NCI-H2081 (cell line): ENCODE data around the gene ERC2.

ENCODE experiments used
- DNase-seq, 2 experiments: peaks; one replicate each; lab custom pipeline; 2025; lab: John Stamatoyannopoulos, UW

ERC2 gene

DNA sequence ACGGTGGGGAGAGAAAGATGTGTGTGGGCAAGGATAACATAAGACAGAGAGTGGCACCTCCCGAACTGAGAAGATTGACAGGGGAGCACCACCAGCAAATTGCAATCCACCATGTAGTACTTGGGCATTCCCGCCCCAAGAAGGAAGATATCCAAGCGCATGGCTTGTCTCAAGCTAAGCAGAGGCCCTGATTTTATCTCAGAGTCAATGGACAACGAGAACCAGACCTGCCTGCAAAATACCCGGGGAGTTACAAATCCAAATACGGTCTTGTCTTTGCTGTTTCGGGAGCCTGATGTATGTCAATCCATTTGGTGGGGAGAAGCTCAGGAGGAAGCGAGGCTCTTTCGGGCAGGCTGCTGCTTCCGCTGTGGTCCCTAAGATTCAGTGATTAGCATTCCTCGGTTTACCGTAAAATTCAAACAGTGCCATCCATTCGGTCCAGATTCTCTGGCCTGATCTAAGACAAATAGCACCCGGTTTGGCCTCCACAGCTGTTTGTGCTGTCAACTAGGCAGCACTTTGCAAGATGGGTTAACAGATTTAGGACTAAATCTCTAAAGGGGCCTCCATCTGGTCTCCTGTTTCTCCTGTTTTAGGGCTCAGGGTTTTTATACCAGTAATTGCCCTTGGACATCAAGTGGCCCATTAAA, 883.4 kb downstream of the ERC2 start:
- no peak for DNase-seq

DNA sequence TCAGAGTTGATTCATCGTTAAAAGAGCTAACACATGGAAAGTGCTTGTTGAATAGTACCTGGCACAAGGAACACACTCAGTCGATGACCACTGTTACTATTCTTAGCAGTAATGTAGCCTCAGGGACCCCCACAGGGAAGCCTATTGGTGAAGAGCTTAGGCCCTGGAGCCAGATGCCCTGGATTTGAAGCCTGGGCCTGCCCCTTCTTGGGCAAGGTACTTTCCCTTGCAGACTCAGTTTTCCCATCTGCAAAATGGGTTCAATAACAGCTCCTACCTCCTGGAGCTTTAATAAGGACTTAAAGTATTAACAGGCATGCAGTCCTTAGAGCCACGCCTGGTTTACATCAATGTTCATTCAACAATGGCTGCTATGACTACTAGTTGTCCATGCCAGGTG, 884.2 kb downstream of the ERC2 start:
- DNase-seq = no peak

DNA sequence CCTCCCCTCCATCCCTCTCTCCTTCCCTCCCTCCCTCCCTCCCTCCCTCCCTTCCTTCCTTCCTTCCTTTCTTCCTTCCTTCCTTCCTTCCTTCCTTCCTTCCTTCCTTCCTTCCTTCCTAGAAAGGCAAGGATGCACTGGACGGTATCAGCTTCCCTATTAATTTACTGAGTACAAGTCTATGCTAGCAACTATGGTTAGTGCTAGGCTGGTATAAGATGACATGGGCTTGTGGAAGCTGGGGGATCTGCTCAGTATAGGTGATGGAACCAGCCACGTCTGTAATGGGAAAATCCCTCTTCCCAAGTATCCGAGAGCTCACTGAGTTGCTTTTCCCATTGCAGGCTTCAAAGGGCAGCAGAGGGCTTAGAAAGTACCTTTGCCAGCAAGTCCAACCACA, 884.8 kb downstream of the ERC2 start:
- no peak for DNase-seq

DNA sequence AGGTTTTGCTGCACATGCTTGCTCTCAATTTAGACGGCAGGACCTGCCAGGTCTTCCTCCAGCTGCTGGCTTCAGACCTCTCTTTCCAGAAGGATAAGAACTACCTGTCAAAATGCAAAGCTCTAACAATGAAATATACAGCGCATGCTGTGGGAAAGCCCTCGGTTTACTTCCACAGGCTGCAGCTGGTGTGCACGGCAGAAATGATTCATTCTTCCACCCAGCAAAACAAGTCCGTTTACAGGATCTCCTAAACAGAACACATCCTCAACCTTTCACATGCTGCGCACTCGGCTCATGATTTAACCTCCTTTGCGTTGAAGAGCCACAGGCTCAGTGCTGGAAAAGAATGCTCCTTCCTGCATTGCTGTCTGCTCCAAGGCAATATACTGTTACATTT, 888.8 kb downstream of the ERC2 start:
- peak; percentile 60 to 84 for DNase-seq

GRCh38 chr3:55576621-55577388, 891.5 kb downstream of the ERC2 start:
- DNase-seq = no peak

- no peak for DNase-seq
Measured at GRCh38 chr3:55574671-55575070, 893.6 kb downstream of the ERC2 start.

- DNase-seq = no peak
Measured at GRCh38 chr3:55572816-55573215, 895.5 kb downstream of the ERC2 start.

DNA sequence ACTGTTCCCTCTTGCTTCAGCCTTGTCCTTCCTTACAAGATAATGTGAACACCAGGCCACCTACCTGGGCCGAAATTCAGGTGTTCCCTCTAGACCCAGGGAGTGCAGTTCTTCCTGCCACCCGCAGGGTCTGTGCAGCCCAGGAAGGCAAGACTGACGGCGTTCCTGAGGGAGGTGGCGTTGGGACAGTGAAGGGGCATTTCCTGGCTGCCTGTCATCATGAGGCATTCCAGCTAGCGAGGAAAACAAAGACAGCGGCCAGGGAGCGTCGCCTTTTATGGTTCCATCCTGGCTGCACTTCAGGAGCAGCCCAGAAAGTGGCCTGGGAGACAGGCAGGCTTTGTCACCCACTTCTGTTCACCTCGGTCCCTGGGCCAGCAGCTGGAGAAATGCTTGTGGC, 896.4 kb downstream of the ERC2 start:
- DNase-seq = peak in 1 of 2 experiments; percentile 2

DNA sequence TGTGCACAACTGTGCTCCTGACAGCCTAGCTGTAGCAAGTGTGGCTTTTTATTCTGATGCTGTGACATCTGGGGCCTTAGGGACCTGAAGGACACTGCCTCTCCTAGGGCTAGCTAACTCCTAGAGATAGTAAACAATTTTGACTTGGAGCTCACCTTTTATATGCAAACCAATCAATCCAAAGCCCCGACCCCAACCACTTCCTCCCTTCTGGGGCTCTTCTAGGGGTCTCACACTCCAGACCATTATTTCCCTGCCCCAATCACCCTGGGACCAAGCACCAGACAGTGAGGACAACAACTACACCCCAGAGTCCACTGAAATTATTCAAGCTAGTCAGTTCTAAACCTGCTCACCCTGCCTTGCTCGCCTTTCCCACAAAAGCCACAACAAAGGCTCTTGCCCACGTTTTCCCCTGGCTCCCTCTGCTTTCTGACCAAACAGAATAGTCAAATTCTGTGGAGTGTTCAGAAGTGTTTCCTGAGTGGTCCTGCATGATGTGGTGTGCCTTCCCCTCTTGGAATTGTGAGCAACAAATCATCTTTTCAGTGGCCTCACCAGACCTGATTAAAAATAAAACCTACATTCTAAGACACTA, 897.0 kb downstream of the ERC2 start:
- no peak for DNase-seq

DNA sequence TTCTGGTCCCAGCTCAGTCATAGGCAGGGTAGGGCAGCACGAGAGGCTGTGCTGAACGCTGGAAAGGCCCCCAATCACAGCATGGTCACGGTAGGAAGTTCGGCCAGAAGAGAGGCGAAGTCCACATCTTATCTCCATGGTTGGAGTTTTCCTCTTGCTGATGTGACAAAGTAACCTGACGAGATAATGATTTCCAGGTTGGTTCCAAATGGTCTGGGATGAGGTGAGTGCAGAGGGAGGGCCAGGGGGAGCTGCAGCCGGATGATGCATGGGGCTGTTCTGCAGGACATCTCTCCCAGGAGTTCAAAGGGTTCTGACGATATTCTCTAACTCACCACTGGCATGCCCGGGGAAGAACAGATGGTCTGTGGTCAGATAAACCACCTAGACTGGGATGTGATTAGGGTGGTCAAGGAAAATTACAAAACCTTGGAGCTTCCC, 898.0 kb downstream of the ERC2 start:
- no peak for DNase-seq

- DNase-seq = no peak
Measured at GRCh38 chr3:55569033-55569599, 899.2 kb downstream of the ERC2 start.

DNA sequence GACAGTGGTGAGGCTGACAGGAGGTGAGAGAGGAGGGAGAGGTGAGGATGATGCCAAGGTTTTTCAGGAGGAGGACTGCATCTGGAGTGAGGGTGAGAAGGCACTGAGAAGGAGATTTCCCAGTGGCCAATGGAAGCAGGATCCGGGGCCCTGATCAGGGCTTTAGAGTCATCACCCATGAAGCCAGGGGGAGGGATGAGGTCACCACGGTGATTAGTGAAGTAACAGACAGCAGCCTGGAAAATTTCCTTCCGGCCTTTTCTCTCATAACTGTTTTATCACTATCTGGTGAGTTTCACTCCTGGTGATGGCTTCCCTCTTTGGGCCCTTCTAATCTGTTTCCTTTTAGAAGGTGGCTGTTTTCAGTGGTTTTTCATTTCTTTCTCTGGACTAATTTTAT, 900.7 kb downstream of the ERC2 start:
- no peak for DNase-seq

GRCh38 chr3:55567121-55567520, 901.1 kb downstream of the ERC2 start:
- no peak for DNase-seq

- no peak for DNase-seq
Measured at GRCh38 chr3:55565521-55565920, 902.7 kb downstream of the ERC2 start.

- DNase-seq = no peak
Measured at GRCh38 chr3:55564726-55565125, 903.5 kb downstream of the ERC2 start.

GRCh38 chr3:55562700-55563099, 905.6 kb downstream of the ERC2 start:
- no peak for DNase-seq

DNA sequence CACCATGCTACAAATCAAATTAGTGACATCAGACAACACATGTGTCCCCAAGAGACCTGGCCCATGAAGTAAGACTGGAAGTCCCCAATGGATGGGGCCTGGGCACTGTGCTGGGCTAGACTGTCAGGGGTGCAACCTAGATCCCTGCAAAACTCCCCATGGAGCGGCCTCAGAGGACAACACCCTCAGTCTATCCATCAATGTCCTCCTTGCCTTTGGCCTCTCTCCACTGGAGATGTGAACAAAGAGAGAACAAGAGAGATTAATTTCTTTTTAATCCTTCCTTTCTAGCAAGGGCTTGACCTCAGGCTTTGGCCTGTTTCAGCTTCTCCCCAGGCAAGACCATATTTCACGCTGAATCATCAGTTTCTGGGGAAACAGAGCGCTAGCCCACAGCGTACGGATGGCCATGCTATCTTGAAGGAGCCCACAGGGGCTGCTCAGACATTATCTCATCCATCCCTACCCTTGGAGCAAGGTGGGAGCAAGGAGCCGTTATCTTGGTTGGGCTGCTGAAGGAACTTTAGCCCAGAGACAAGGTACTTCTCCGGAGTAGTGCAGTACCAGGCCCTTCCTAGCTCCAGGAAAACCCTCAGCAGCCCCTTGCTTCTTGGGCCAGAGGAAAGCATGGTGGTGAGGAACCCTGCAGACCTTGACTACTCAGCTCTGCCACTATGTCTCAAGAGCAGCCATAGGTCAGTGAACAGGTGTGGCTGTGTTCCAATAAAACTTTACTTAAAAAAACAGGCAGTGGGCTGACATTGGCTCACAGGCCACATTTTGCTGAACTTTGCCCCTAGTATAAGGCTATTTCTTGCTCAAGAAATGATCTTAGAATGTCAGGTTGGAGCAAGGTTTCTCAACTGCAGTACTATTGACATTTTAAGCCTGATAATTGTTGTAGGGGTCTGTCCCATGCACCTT, 908.5 kb downstream of the ERC2 start:
- no peak for DNase-seq

- no peak for DNase-seq
Measured at GRCh38 chr3:55558316-55558715, 910.0 kb downstream of the ERC2 start.

- DNase-seq = no peak
Measured at GRCh38 chr3:55557549-55557948, 910.7 kb downstream of the ERC2 start.

DNA sequence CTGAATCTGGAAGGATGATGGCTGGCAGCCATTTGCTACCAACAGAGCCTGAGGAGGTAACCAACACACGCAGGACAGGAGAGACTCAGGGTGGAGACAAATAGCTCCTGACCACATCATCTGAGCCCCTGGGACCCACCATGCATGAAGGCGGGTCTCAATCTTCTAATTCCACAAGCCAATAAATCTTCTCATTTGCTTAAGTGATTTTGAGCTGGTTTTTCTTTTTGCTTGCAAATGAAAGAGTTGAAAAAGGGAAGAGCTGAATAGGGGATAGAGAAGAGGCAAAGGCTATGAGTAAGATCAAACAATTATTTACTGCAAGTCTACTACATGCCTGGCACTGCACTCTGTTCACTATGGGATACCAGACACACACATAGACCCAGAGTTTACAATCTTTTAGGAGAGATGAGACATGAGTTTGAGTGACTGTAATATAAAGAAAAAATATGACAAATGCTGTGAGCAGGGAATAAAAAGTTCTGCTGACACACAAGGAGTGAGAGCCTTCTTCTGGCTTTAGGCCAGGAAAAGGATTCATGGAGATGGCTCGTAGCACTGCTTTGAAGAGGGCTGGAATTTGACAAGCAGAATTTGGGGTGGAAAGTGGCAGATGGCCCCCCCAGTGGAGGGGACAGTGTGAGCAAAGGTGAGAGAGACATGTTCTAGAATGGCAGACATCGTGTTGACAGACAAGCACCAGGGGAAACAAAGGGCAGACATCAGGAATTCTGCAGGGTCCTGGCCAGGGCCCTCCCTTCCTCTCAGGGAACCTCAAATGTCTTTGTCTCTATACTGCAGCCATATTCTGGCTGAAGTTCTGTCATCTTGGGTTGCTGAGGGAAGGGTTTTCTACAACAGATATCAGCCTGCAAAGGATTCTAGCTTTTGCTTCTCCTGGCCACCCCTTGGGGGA, 911.4 kb downstream of the ERC2 start:
- no peak for DNase-seq
